HG03457 (cell line): ENCODE measurements around the gene OR7A17.

ENCODE experiments used
- ATAC-seq: cut with Tn5 transposase; IDR thresholded peaks from one replicate; pipeline ENCODE4 v1.9.1; 2021; ENCODE audit warnings: moderate number of reproducible peaks; ENCODE audit not compliant: unreplicated experiment

The OR7A17 gene

GRCh38 chr19:14886032-14886431 is at the start of gene OR7A17:
OR7A17 (minus strand) TSS chr19:14886132; CDS start chr19:14881355, 4,777 bp downstream.
- no peak for ATAC-seq

GRCh38 chr19:14933506-14933905 is 47.6 kb upstream of the OR7A17 start:
- no peak for ATAC-seq

- no peak for ATAC-seq
Measured at GRCh38 chr19:14916848-14917247, 30.9 kb upstream of the OR7A17 start.

GRCh38 chr19:14915116-14915515 is 29.2 kb upstream of the OR7A17 start:
- no peak for ATAC-seq

- ATAC-seq: no peak
Measured at GRCh38 chr19:14906711-14907110, 20.8 kb upstream of the OR7A17 start.

- no peak for ATAC-seq
Measured at GRCh38 chr19:14901675-14902260, 15.8 kb upstream of the OR7A17 start.

- ATAC-seq: no peak
Measured at GRCh38 chr19:14890643-14891379, 4.9 kb upstream of the OR7A17 start.

GRCh38 chr19:14889994-14890642 is 4.2 kb upstream of the OR7A17 start:
- no peak for ATAC-seq

GRCh38 chr19:14871619-14872230 is 14.2 kb downstream of the OR7A17 start:
- ATAC-seq: no peak

- no peak for ATAC-seq
Measured at GRCh38 chr19:14868497-14868896, 17.4 kb downstream of the OR7A17 start.

GRCh38 chr19:14848822-14849221 is 37.1 kb downstream of the OR7A17 start, which contains the start of gene OR7A10:
OR7A10 (minus strand) TSS chr19:14848922; CDS start chr19:14841877, 7,045 bp downstream.
- no peak for ATAC-seq

- ATAC-seq: no peak
Measured at GRCh38 chr19:14843578-14843977, 42.4 kb downstream of the OR7A17 start.

GRCh38 chr19:14843169-14843568 is 42.8 kb downstream of the OR7A17 start:
- ATAC-seq: no peak

- ATAC-seq: no peak
Measured at GRCh38 chr19:14840206-14840605, 45.7 kb downstream of the OR7A17 start.

GRCh38 chr19:14837391-14837790 is 48.5 kb downstream of the OR7A17 start:
- no peak for ATAC-seq

GRCh38 chr19:14835011-14835410 is 50.9 kb downstream of the OR7A17 start, which contains the start of the genes OR7A5 and OR7C1:
OR7A5 (minus strand) TSS chr19:14835185; CDS start chr19:14828241, 6,944 bp downstream.
OR7C1 (minus strand) TSS chr19:14835185; CDS start chr19:14800136, 35,049 bp downstream.
- ATAC-seq: no peak

GRCh38 chr19:14830702-14831101 is 55.2 kb downstream of the OR7A17 start:
- ATAC-seq: no peak
